Immature natural killer cell (primary cell): ENCODE measurements around the gene S100A9. TPM values are rescaled to one million over a fixed set of nuclear protein-coding genes. Genes with fewer than 3 reads are reported as not detected.

Source experiments
- DNase-seq, 3 donors: peaks; one replicate each; pipeline ENCODE4 v3.0.0; 2022; ENCODE audit warnings: mixed read lengths in 1 of 3
- H3K27ac Mint-ChIP-seq, 6 donors: one replicate each; pipeline ENCODE4 v1.8.0; 2020; ENCODE audit warnings: mixed read lengths in 6 of 6, mild to moderate bottlenecking in 5 of 6, inconsistent platforms in 4 of 6, moderate library complexity in 3 of 6
- H3K27me3 Mint-ChIP-seq, 3 donors: one replicate each; pipeline ENCODE4 v1.8.0; 2020 to 2021; ENCODE audit warnings: low read depth in 3 of 3, mild to moderate bottlenecking in 3 of 3, mixed read lengths in 3 of 3, moderate library complexity in 3 of 3, inconsistent platforms in 1 of 3
- H3K36me3 Mint-ChIP-seq, 3 donors: one replicate each; pipeline ENCODE4 v1.8.0; 2020; ENCODE audit warnings: mixed read lengths in 3 of 3, inconsistent platforms in 2 of 3, mild to moderate bottlenecking in 2 of 3
- H3K4me1 Mint-ChIP-seq, 2 donors: one replicate each; pipeline ENCODE4 v1.8.0; 2020; ENCODE audit warnings: inconsistent platforms in 2 of 2, mild to moderate bottlenecking in 2 of 2, mixed read lengths in 2 of 2, moderate library complexity in 1 of 2
- H3K4me3 Mint-ChIP-seq, 5 donors: one replicate each; pipeline ENCODE4 v1.8.0; 2020; ENCODE audit warnings: mild to moderate bottlenecking in 5 of 5, mixed read lengths in 5 of 5, inconsistent platforms in 3 of 5, moderate library complexity in 3 of 5
- H3K9me3 Mint-ChIP-seq, 6 donors: one replicate each; pipeline ENCODE4 v1.8.0; 2020; ENCODE audit warnings: mild to moderate bottlenecking in 6 of 6, mixed read lengths in 6 of 6, inconsistent platforms in 4 of 6, moderate library complexity in 3 of 6
- polyA plus RNA-seq, 3 donors: library from polyadenylated mRNA; unstranded; fragments of 300-500 nt; fragmentation: Illumina TruSeq; gene quantifications; one replicate each; pipeline ENCODE4 v1.2.3, GENCODE V29; 2021

The S100A9 gene
- polyA plus RNA-seq, 3 donors from 2014 or later, result 38.1 to 109 (median 86.0) TPM

DNA sequence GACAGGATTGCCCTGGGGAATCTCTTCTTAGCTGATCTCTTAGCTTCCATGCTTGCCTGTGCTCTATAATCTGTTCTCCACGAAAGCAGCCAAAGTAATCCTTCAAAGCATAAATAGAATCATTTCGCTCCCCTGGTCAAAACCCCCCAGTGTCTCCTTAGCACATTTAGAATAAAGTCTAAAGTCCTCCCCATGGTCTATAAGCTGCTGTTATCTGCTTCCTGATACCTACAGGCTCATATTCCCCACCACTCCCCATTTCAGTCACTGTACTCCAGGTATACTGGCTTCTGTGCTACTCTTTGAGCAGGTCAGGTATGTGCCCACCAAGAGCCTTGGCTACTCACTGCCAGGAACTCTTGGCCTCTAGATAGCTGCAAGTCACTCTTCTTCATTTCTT, 14.9 kb downstream of the S100A9 start:
- no peaks in the 10 kb centered on the region for H3K4me1 Mint-ChIP-seq
- no peak overlapping the region for H3K4me3 Mint-ChIP-seq
- no peak for DNase-seq
- H3K27ac Mint-ChIP-seq, result no peak overlapping the region
- H3K9me3 Mint-ChIP-seq, result no peaks in the 10 kb centered on the region
- peaks cover 0 to 9% (median 1%) of the 10 kb centered on the region in 3 donors for H3K27me3 Mint-ChIP-seq
- no peaks in the 10 kb centered on the region for H3K36me3 Mint-ChIP-seq

DNA sequence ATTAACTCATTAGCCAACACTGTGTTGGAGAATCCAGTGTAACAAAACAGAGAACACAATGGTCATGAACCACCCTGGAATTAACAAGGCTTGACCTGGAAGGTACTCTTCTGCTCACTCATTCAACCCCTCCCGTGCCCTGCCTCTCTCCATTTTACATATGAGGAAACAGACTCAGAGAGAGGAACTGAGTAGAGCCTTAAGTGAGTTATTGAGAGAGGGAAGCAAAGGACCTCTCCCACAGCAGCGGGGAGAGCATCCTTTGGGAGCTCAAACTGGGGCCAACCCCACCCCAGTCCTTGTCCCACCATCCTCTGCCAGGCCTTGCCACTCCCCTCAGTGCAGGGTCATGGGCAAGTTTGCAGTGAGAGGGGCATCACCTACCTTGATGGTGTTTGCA, 16.4 kb downstream of the S100A9 start:
- no peaks in the 10 kb centered on the region for H3K4me1 Mint-ChIP-seq
- H3K27me3 Mint-ChIP-seq, result peaks cover 0 to 9% (median 3%) of the 10 kb centered on the region in 3 donors
- peaks cover 0 to 3% (median 0%) of the 10 kb centered on the region in 6 donors for H3K9me3 Mint-ChIP-seq
- DNase-seq, result no peak
- no peaks in the 10 kb centered on the region for H3K36me3 Mint-ChIP-seq
- H3K27ac Mint-ChIP-seq, result no peak overlapping the region
- H3K4me3 Mint-ChIP-seq, result no peak overlapping the region

DNA sequence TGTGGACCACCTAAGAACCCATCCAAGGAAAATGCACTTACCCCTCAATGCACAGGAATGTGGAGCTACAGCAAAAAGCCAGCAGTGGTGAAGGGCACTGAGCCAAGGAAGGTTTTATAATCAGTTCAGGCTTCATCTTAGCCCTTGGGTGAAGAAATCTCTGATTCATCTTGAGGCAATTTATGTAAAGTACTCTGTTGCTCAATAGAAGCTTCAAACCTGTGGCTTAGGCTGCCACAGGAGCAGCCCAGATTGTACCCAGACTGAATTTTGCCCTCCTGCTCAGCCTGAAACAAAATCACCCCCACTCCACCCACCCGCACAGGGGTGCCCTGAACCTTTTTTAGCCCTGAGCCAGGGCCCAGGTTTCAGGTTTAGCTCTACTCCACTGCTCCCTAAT, 17.9 kb downstream of the S100A9 start, which contains the start of gene S100A12:
Gene S100A12, minus strand, starts transcription at position 111 of the 400 bp plus-strand sequence. CDS start 1,029 bp downstream, outside the sequence.
- Mint-ChIP-seq H3K36me3 (no peaks in the 10 kb centered on the region), H3K27me3 (peaks cover 0 to 9% (median 2%) of the 10 kb centered on the region in 3 donors), H3K9me3 (peaks cover 0 to 3% (median 0%) of the 10 kb centered on the region in 6 donors), H3K4me3 (no peak within 1 kb of the TSS), H3K4me1 (no peaks in the 10 kb centered on the region), H3K27ac (no peak within 1 kb of the TSS)
- DNase-seq, result no peak

DNA sequence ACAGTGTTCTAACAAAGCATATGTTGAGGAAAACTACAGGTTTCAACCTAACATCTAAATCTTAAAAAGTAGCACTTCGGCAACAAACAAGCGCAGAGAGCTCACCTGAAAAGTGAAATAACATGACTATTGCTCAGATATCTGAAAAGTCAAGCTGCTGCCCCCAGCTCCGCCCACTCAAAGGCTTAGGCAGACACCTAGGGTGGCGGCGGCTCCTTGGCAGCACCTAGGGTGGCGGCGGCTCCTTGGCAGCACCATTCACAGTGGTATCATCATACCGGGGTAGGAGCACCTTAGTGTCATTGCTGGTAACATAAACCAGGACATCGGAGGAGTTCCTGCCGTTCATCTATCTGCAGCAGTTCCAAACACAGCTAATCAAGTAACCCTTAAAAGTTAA, 21.9 kb downstream of the S100A9 start:
- Mint-ChIP-seq H3K4me3 (no peak overlapping the region), H3K27me3 (peaks cover 2 to 12% (median 2%) of the 10 kb centered on the region in 3 donors), H3K27ac (no peak overlapping the region), H3K9me3 (peaks cover 0 to 17% (median 9%) of the 10 kb centered on the region in 6 donors), H3K36me3 (no peaks in the 10 kb centered on the region), H3K4me1 (no peaks in the 10 kb centered on the region)
- DNase-seq, result no peak

DNA sequence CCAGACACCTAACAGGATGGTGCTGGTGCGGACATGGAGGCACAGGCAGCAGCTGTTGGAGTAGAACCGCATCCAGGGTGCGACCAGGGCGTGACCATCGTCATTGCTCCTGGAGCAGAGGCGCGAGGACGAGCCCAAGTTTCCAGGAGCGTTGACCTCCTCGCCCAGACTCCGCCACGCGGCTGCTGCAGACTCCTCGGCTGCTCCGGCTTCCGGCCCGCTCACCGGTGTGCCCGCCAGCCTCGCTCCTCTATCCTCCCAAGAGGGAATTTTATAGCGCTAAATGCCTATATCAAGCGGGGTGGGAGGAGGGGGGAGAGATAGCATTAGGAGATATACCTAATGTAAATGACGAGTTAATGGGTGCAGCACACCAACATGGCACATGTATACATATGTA, 23.1 kb downstream of the S100A9 start:
- no peak for DNase-seq
- H3K27ac Mint-ChIP-seq, result no peak overlapping the region
- no peak overlapping the region for H3K4me3 Mint-ChIP-seq
- peaks cover 0 to 17% (median 9%) of the 10 kb centered on the region in 6 donors for H3K9me3 Mint-ChIP-seq
- H3K4me1 Mint-ChIP-seq, result no peaks in the 10 kb centered on the region
- peaks cover 2 to 10% (median 2%) of the 10 kb centered on the region in 3 donors for H3K27me3 Mint-ChIP-seq
- H3K36me3 Mint-ChIP-seq, result no peaks in the 10 kb centered on the region

DNA sequence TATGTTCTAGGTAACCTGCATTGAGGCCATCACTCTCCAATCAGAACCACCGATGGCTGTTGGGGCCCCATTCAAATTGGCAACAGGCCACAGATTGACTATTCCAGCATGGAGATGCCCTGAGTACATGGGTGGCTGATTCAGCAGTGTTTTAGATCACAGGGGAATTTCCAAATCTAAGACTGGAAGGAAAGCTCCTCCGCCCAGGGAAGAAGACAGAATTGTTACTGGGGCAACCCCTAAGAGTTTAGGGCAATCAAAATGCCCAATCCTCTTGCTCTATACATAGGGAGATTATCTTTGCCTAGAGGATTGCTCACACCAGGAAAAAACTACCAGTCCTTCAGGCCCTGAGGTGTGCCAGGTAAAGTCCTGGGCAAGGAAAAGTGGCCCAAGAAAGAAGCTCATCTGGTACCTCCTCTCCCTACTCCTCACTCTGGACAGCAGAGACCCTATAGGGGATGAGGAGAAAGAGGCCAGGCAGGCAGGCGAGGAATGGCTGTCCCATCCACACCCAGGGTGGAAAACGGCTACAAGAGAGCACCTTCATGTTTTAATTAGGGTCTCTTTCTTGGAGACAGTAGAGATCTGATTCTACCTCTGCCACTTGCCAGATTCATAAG, 27.4 kb downstream of the S100A9 start:
- Mint-ChIP-seq H3K4me3 (no peak overlapping the region), H3K27me3 (peaks cover 2 to 10% (median 2%) of the 10 kb centered on the region in 3 donors), H3K36me3 (no peaks in the 10 kb centered on the region), H3K27ac (no peak overlapping the region), H3K9me3 (peaks cover 0 to 17% (median 9%) of the 10 kb centered on the region in 6 donors), H3K4me1 (no peaks in the 10 kb centered on the region)
- no peak for DNase-seq

DNA sequence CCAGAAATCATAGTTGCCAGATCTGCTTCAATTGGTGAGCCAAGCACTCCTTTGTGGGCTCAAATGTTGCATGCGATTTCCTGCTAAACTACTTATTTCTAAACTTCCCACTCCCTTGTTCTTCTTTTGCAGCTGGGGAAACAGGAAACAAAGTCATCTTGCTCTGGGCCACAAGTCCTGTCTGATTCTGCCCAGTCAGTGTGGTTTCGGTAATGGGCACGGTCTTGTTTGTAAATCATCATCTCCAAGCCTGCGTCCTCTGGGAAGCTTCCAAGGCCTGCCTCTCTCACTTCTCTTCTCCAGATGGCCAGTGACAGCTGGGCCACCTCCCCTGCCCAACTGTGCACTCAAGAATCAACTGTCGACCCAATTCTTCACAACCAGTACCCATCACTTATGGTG, 28.8 kb downstream of the S100A9 start:
- no peaks in the 10 kb centered on the region for H3K36me3 Mint-ChIP-seq
- no peak overlapping the region for H3K4me3 Mint-ChIP-seq
- H3K27me3 Mint-ChIP-seq, result peaks cover under 1 to 4% (median 4%) of the 10 kb centered on the region in 3 donors
- peaks cover 0 to 11% (median 4%) of the 10 kb centered on the region in 6 donors for H3K9me3 Mint-ChIP-seq
- no peak overlapping the region for H3K27ac Mint-ChIP-seq
- H3K4me1 Mint-ChIP-seq, result no peaks in the 10 kb centered on the region
- no peak for DNase-seq

DNA sequence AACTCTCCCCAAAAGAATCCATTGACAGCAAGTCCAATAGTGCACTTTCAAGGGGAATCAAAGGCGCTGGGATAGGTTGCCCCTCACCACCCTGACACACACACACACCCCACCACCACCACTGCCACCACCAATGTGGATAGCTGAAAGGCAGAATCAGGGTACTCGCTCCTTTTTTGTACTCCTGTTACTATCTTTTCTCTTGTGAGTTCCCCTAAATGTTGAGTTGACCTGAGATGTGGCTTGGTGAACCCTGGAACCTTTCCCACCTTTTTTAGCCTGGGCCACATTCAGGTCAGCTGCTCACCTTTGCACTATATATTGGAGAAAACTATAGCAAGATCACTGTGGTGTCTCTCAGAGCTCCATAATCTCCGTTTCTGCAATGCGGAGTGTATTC, 29.3 kb downstream of the S100A9 start:
- no peaks in the 10 kb centered on the region for H3K4me1 Mint-ChIP-seq
- no peak overlapping the region for H3K4me3 Mint-ChIP-seq
- no peak overlapping the region for H3K27ac Mint-ChIP-seq
- no peaks in the 10 kb centered on the region for H3K36me3 Mint-ChIP-seq
- no peak for DNase-seq
- peaks cover 0 to 6% (median 2%) of the 10 kb centered on the region in 6 donors for H3K9me3 Mint-ChIP-seq
- peaks cover 0 to 4% (median 2%) of the 10 kb centered on the region in 3 donors for H3K27me3 Mint-ChIP-seq

DNA sequence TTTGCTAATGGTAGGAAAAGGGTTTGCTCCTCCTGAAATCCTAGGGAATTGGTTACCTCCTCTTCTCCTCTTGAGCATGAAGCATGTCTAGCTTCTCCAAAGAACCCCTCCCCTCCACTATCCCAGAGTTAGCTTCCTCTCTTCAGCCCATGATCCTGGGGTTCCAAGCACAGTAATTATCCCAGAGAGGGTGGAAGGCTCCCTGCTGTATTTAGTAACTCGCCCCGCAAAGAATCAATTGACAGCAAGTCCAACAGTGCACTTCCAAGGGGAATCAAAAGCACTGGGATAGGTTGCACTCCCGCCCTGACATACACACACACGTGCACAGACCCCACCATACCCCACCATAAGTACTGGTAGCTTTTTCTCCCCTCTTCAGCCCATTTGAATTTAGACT, 30.1 kb downstream of the S100A9 start:
- H3K36me3 Mint-ChIP-seq, result no peaks in the 10 kb centered on the region
- H3K4me1 Mint-ChIP-seq, result no peaks in the 10 kb centered on the region
- H3K27ac Mint-ChIP-seq, result no peak overlapping the region
- H3K4me3 Mint-ChIP-seq, result no peak overlapping the region
- peaks cover 0 to 4% (median 2%) of the 10 kb centered on the region in 3 donors for H3K27me3 Mint-ChIP-seq
- DNase-seq, result no peak
- peaks cover 0 to 3% (median 0%) of the 10 kb centered on the region in 6 donors for H3K9me3 Mint-ChIP-seq

DNA sequence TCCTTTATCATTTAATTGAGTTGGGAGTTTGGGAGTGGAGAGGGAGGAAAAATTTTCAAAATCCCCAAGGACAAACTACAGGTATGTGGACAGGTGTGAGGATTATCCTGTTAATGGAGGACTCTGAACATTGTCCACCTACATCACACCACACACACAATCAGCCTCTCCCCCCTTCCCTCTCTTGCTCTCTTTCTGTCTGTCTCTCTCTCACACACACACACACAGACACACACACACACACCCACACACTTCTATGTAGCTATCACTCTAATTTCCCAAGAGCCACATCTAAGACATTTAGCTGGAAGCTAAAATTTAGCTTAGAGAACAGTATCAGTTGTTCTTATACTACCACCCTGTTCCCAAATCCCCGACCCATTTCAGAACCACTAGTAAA, 31.7 kb downstream of the S100A9 start:
- peaks cover 0 to 10% (median 4%) of the 10 kb centered on the region in 3 donors for H3K27me3 Mint-ChIP-seq
- H3K27ac Mint-ChIP-seq, result no peak overlapping the region
- H3K36me3 Mint-ChIP-seq, result no peaks in the 10 kb centered on the region
- H3K4me3 Mint-ChIP-seq, result no peak overlapping the region
- H3K4me1 Mint-ChIP-seq, result no peaks in the 10 kb centered on the region
- DNase-seq, result no peak
- H3K9me3 Mint-ChIP-seq, result no peaks in the 10 kb centered on the region

DNA sequence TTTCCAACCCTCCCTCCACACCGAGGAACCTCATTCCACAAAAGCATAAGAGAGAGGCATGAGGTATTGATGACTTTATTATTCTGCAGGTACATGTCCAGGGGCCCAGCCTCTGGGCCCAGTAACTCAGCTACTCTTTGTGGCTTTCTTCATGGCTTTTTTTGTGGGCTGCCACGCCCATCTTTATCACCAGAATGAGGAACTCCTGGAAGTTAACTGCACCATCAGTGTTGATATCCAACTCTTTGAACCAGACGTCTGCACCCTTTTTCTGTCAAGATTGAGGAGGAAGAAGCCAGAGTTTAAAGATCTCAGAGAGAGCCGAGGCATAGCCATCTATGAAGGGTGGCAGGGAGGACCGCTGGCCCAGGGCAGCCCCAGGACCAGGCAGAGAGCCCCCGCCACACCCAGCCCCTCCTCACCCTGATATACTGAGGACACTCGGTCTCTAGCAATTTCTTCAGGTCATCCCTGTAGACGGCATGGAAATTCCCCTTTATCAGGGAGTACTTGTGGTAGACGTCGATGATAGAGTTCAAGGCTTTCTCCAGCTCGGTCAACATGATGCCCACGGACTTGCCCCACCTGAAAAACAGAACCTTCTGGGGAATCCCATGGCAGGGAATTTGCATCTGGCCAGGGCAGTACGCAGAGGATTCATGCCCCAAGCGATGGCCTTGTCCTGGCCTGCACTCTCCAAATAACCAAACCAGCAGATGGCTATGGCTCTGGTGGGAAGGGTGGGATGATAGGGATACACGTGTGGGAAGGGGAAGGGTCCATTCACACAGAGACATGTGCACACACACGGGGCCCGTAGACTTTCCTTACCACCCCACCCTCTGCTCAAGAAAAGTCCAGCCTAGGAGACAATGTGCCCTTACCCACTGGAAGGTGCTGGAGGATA, 32.6 kb downstream of the S100A9 start:
- no peaks in the 10 kb centered on the region for H3K9me3 Mint-ChIP-seq
- H3K27ac Mint-ChIP-seq, result no peak overlapping the region
- H3K4me1 Mint-ChIP-seq, result no peaks in the 10 kb centered on the region
- DNase-seq, result no peak
- H3K36me3 Mint-ChIP-seq, result no peaks in the 10 kb centered on the region
- peaks cover 0 to 11% (median 4%) of the 10 kb centered on the region in 3 donors for H3K27me3 Mint-ChIP-seq
- H3K4me3 Mint-ChIP-seq, result no peak overlapping the region

DNA sequence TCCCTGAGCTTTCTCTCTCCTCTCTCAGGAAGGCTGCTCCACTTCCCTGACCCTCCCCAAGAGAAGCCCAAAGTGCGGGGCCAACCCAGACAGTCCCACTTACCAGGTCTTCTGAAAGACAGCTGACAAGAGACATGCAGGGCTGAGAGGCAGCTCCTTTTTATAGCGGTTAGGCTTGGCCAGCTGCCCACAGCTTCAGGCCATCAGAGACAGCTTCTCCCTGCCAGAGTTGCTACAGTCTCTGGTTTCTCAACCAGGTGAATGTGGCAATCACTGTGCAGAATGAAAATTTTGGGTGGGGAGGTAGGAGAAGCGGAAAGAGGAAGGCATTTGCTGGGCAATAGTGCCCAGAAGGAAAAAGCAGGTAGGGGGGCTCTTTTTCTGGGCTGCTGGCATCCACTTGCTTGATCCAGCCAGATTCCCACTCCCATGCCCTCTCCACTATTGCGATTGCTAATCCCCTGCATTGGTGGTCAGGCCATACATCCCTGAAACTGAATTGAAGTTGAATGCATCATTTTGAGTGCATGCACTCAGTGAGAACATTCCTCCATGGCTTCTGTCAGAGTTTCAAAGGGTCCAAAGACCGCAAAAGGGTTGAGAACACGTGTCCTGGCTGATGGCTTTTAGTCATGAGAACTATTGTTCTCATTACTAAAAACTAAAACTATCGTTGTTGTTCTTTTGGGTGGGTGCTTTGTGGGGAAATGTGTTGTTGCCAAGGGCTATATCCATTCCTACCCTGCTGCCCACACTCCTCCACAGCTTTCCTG, 33.5 kb downstream of the S100A9 start, which contains the start of gene S100A8:
Gene S100A8, minus strand, starts transcription at position 136 of the 773 bp plus-strand sequence. CDS start 538 bp downstream, outside the sequence.
- Mint-ChIP-seq H3K4me1 (no peaks in the 10 kb centered on the region), H3K4me3 (no peak within 1 kb of the TSS), H3K36me3 (no peaks in the 10 kb centered on the region), H3K9me3 (no peaks in the 10 kb centered on the region), H3K27ac (no peak within 1 kb of the TSS), H3K27me3 (peaks cover 2 to 11% (median 4%) of the 10 kb centered on the region in 3 donors)
- DNase-seq, result no peak

DNA sequence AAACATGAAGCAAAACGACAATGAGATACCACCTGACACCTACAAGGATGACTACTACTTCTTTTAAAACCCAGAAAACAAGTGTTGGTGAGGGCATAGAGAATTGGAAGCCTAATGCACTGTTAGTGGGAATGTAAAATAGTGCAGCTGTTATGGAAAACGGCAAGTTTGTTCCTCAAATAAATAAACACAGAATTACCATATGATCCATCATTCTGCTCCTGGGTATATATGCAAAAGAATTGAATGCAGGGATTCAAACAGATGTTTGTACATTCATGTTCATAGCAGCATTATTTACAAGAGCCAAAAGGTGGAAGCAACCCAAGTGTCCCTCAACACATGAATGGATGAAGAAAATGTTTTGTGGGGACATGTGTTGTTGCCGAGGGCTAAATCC, 34.6 kb downstream of the S100A9 start:
- Mint-ChIP-seq H3K9me3 (no peaks in the 10 kb centered on the region), H3K27me3 (peaks cover 2 to 12% (median 4%) of the 10 kb centered on the region in 3 donors), H3K36me3 (no peaks in the 10 kb centered on the region), H3K27ac (no peak overlapping the region), H3K4me3 (no peak overlapping the region), H3K4me1 (no peaks in the 10 kb centered on the region)
- DNase-seq, result no peak
